NOMO-1 treated with dmso at 0.1 percent for 144 hours (cell line): ENCODE data around the gene PDIA6.
"Not testable (repeated sequence)": the region's sequence is repeated elsewhere in the genome, so short reads cannot be mapped to it uniquely, and the experiment has no call there.

Source experiments
- DNase-seq: peaks from one replicate; lab custom pipeline; 2025; ENCODE audit not compliant: unreplicated experiment; lab: John Stamatoyannopoulos, UW

PDIA6 gene

DNA sequence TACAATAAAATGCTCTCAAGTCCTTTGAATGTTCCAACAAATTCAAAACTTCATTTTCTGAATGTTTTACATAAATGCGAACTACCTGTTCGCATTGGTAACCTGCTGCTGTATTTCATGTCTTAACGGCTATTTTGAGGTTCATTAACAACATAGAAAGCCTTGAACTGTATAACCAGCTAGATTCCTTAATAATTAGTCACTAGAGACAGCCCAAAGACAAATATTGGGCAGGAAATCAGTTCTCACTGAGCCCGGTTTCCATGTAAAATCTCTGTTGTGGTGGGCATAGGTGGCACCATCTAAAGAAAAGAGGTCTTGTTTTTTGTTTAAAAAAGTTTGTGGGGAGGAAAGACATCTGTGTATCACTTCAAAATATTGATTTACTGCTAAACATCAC lies 29.2 kb downstream of the PDIA6 start:
- no peak for DNase-seq

DNA sequence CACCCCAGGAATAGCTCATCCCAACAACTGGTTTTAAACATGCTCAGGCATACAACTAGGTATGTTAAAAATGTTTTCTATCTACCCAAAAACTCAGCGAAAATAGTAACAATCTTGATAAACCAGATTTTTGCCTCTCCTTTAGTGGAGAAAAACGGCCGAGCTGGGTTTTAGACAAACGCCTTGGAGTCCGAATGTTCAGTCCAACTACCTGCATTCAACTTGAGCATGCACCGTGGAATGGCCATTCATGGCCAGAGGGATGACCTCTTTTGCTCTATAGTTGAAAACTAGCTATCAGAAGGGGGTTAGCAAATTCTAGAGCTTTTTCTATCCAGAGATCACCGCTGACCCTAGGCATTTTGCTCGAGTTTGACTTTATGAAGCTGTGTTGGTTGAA lies 30.8 kb downstream of the PDIA6 start:
- DNase-seq: no peak

DNA sequence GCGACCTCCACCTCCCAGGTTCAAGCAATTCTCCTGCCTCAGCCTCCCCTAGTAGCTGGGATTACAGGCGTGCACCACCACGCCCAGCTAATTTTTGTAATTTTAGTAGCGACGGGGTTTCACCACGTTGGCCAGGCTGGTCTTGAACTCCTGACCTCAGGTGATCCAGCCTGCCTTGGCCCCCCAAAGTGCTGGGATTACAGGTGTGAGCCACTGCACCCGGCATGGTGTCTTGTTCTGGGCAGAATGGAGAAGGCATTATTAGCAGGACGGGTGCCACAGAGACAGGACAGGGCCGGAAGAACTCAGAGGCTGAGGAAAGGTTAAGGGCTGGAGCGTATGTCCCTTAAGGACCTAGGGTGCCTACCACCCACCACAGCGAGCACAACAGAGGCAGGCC lies 31.8 kb downstream of the PDIA6 start:
- DNase-seq: not testable (repeated sequence)

DNA sequence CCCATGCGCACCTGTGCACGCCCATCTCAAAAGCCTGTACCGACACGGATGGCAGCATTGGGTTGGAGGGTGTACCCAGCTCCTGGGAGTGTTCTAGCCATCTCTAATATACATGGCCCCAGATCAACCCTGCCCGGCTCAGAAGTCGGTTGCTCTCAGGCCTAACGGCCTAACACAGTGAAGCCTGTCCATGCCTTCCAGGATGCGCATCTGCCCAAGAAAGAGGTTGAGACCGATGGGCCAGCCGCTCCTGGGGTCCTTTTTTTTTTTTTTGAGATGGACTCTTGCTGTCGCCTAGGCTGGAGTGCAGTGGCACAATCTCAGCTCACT lies 32.1 kb downstream of the PDIA6 start:
- DNase-seq: no peak

DNA sequence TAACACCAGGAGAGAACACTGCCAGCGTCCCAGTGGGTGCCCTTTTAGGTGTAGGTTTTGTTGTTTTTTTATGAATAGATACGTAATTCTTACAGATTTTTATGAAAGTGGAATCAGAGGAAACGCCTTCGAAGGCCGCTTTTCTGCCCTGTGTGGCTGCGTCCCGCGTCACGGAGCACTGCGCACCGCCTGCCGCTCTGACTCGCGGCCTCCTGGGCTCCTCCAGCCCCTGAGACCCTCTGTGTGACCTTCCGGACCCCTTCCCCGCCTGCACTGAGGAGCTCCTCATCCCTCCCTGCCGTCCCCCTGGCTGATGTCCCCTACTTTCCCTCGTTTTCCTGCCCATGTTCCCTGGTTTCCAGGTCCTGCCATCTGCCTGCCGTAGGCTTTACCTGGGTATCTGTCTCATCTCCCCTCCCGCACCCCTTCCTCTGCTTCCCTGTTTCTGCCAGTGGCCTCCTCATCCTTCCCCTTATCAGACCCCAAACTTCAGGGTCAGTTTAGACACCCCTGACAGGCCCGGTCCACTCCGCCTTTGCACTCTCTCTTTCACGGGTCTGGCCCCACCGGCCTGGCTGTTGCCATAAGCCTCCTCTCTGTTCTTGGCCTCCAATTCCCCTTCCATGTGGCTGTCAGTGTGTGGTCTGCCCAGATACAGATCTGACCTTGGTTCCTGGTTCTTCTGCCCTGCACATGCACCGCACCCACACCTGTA lies 32.7 kb downstream of the PDIA6 start:
- no peak for DNase-seq

DNA sequence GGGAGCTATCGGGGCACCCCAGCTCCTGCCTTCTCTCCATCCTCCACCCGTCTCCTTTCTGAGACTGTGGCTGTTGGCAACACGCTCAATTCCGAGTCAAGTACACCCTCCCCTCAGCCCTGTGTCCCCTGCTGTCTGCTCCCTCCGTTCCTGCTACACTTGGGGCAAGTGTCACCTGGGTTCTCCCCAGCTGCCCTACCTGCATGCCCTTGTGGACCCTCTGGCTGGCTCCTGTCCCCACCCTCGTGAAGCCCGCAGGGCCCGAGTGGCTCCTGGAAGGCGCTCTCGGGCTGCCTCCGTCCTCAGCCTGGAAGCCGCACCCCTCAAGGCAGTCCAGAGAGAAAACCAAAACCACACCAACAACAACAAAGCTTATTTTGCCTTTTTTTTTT lies 33.9 kb downstream of the PDIA6 start:
- DNase-seq: no peak

DNA sequence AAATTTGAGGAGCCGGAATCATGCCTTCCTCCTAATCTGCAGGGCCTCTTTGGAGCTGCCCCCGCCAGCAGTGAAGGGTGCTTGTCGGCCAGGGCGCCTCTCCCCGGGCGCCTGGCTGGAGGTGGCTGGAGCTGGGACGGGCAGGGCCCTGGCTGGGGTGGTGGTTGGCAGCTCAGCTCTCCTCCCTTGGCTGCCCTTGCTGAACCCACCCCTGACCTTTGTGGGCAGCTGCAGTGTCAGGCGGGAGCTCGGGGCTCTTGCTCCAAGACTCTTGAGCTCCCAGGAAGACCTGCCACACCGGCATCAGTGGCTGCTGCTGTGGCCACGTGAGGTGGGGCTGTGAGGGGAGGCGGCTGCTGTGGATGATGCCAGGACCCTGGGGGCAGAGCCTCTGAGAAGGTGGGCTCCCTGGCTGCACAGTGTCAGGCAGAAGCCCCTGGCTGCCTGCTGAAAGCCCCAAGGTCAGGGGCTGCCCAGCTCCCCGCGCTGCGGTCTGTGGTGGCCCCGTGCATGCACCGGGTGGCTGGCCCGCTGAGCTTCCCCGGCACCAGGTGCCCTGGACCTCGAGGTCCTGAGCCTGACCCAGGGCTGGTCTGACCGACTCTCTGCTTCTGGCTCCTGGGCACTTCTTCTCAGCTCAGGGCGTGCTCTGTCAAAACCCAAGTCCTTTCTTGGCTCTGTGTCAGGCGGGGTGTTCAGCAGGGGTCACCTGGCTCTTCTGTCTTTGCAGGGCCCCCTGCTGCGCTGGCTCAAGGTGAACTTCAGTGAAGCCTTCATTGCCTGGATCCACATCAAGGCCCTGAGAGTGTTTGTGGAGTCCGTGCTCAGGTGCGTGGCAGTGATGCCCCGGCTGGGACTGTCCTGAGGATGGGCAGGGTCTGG lies 34.5 kb downstream of the PDIA6 start:
- DNase-seq: no peak

DNA sequence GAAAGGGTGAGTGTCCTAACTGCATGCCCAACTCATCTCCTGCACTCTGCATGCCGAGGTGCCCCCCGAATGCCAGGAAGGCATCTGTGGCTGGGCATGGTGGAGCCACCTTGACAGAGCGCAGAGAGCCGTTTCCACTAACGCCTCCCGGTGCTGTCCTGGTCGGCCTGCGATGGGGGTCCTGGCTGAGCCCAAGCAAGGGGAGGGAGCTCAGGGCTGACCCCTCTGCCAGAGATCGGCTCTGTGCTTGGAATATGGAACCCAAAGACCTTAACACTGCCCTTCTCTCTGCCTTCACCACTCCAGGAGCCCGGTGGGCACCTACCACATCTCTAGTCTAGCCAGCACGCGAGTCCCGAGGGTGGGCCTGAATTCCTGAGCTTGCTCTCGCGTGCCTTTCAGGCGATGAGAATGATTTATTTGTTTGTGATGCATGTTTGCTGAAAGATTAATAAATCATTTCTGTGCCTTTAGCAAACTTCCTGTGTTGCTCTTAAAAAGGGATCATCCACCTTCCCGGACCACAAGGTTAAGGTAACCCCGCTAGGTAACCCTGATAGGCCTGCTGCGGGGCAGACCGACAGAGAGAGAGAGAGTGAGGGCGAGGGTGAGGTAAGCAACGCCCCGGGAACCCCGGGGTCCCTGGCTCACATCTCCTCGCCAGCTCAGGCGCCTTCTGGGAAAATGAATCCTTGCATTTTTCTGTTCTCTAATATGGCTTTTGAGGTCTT lies 35.3 kb downstream of the PDIA6 start:
- DNase-seq: no peak

DNA sequence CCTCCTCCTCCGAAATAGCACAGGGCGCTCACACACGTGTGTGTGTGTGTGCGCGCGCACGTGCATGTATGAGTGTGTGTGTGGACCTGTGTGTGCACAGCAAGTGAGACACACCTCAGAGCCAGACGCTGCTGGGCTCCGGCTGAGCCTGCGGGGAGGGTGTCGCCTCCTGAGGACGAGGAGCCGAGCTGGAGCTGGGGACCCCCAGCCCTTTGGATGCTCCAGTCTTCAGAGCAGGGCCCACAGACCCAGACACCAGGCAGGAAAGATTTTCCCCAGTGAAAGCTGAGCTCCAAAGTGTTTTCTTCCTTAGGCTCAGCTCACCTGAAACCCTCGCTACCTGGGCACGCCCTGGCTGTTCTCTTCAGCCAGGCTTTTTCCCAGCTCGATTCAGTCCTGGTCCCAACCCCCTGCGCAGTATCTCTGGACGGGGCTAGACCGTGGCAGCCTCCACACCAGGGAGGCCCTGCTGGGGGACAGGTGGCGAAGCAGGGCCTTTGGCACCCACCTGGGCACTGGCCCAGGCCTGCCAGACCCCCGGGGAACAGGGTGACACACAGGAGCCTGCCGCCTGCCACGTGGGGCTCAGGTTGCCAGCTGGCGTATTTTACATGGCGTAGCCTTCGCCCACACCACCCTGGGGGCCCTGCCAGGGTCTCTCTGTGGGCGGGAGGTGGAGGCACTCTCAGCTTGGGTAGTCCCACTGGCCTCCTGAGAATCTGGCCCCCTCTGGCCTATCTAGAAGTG lies 36.2 kb downstream of the PDIA6 start:
- no peak for DNase-seq

DNA sequence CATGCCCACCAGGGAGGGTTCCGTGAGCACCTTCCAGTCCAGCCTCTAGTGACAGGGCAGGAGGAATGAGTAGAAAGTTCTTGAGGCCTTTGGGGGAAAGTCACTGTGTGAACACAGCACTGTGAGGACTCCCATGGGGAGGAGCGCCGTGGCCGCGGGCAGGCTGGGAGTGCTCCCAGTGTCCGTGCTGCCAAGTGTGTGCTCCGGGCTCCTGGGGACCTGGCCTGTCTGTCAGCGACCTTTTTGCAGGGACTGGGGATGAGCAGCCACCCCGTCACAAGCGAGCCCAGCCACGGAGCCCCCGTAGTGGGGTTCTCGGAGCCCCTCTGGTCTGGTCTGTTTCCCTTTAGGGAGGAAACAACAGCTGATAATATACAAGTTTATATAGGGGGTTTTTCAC lies 36.8 kb downstream of the PDIA6 start:
- no peak for DNase-seq

DNA sequence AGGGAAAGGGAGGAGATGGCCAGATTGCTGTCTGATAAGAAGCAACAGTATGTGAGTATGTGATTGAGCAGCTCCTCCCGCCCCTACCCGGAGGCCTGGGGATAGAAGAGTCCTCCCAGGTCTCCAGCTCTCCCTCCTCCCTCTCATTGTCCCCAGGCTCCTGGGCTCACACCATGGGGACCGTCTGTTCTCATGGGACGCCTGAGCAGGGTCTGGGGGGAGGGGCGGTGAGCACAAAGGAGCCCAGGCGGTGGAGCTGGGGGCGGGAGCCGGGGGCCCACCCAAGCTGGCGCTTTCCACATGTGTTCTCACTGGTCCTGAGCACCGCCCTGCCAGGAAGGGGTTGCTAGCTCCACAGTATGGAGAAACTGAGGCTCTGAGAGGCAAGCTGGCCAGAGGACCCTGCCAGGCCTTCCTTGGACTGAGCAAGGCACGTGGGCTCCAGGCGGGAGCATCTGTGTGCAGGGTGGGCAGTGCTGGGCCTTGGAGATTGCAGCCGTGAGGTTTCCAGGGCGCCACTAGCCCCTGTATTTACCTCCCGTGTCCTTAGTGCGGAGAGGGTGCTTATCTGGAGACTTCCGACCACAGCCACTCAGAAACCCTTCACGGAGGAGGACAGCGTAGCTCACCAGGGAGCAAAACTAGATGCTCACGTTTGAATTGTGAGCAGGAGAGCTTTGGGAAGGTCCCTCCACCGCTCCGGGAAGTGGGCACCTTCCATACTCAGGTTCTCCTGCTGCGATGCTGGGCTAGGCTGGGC lies 37.4 kb downstream of the PDIA6 start:
- DNase-seq: no peak

DNA sequence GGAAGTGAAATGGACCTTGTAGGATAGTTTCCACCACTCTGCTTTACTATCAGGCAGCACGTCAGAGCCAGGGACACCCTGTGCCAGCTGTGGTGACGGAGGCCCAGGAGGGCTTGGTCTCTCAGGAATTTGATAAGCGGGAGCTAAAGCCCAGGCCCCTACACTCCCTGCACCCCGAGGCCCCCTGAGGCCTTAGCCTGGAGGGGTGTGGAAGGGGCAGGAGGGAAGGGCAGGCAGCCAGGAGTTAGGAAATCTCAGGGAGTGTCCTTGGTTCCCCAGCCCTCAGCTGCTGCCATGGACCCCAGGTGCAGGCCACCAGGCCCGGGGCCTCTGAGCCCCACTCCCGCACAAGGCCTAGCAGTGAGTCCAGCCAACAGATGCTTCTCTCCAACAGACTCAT lies 38.2 kb downstream of the PDIA6 start:
- no peak for DNase-seq

DNA sequence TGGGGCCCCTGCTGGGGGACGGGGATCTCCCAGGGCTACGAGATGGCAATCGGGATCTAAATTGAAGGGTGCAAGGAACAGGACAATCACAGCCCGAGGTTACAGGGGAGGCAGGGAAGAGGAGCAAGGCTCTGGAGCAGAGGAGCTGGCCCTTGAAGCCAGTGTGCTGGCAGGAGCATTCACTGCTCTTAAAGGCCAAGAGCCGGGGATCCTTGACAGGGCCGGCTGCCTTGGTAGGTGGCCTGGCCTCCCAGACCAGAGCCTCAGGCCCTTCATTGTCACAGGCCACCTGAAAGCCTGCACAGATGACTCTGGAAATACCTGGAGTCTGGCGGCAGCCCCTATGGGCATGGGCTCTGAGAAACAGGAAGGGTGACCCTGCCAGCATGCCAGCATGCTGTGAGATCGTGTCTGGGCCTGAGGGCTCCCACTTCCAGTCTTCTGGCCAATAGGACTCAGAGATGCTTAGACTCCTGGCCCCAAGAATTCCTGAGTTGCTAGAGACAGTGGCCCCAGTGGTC lies 38.7 kb downstream of the PDIA6 start:
- DNase-seq: no peak

DNA sequence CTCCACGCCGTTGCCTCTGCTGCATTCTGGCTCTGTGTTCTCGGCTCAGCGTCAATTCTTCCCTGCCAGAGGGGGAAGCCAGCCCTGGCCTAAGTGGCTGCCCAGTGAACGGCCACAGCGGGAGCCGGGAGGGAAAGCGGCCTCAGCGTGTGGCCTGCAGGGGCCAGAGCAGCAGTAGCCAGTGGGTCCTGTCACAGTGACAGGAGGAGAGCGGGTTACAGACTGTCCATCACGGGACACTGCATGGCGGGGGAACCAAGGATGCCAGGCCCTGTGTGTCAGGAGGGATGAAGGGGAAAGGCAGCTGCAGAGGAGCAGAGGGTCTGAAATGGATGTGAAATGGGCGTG lies 39.7 kb downstream of the PDIA6 start:
- no peak for DNase-seq

DNA sequence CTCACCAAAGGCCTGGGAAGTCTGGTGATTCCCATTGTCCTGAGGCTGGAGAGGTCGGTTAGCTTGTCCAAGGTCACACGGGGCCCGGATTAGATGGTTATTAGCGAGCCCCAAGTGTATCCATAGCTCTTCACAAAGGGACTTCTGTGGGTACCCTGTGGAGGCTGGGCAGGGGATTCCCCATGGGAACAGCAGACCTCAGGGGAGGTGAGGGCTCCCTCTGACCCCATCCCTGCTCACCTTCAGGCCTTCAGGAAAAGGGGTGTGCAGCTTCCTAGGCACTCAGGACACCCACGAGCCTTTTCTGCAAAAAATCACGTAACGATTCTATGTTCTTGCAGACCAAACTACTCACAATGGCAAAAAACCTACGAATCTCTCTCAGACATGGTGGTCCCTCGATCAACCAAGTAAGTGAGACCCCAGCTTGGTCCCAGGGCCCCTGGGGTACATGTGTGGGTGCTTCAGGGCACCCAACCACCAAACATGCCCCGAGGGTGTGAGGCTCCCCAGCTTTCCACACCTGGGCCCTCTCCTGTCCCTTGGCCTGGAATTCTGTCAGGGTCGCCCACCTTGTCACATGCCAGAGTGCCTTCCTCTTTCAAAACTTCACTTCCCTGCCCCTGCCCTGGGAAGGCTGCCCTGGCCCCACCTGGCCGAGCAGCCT lies 40.3 kb downstream of the PDIA6 start:
- no peak for DNase-seq

DNA sequence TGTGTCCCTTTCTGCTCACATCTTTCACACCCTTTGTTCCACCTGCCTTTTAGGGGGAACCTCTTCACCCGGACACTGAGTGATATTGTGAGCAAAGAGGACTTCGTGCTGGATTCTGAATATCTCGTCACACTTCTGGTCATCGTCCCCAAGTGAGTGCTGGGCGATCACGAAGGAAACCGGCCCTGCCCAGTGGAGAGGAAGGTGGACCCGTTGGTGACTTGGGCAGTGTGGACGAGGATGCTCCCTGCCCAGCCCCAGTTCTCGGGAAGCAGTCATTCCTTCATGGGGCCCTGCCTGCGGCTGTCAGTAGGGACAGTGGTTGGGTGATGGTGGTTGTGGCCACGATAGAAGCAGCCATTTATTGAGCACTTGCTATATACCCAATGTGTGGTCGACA lies 40.8 kb downstream of the PDIA6 start:
- no peak for DNase-seq

DNA sequence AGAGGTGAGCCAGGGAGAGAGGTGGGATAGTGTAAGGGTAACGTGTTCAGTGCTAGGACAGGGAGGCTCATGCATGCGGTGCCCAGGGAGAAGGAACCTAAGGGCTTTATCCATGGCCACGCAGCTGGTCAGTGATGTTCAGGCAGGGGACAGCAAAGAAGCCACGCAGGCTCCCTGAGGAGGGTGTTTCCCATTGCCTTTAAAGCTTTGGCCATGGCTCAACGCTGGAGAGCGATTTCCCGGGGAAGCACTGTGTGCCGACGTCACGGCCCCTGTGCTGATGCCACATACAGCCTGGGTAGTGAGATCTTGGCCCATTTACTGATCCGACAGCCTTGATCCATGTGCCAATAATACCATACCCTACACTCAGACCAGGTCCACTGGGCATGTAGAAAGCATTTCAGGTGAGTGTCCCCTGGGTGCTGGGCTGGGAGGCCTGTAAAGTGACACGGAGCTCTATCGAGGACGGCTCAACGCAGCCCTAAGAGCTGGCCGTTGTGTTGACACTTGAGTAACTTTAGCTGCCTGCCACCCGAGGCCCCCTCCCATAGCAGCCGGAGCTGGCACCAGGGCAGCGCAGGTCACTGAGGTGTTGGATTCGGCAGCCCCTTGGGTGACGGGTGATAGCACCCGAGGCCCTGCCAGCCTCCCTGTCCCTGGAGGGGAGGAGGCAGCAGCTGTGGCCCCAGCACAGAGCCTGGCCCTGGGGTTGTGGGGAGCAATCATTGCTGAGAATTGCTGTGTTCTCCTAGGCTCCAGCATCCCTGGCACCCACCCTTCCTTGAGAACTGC lies 41.4 kb downstream of the PDIA6 start:
- no peak for DNase-seq

DNA sequence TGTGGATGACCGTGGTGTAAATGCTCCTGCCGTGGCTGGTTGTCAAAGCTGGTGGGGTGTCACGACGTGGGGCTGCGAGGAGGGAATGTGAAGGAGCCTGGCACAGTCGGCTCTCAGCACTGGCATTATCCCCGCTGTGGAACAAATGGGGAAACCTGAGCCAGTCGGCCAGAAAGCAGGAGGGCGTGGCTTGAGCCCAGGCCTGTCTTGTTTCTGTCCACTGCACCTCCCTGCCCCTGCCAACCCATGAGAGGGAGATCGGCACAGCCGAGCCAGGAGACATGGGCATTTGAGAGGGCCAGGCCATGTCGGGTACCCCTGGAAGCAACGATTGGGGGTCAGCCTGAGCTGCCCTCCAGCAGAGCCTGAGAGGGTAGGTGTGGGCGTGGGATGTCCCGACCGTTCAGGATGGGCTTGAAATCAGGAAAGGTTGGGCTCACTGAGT lies 44.5 kb downstream of the PDIA6 start:
- DNase-seq: no peak

DNA sequence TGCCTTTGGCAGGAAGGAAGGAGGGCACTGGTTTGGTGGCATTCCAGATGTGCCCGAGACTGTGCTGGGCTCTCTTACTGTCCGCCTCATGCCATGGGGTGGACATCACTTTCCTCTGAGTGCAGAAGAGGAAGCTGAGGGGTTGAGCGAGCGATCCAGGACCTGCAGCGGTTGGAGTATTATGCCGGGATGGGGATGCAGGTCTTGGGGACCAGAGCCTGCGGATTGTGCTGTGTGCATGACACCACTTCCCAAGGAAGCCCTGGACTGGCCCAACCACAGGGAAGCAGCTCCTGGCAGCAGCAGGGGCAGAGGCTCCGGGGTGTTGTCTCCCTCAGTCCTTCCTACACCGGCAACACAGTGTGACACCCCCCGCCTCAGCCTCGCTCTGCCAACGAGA lies 46.7 kb downstream of the PDIA6 start:
- DNase-seq: no peak
